ENCODE results near the gene C11orf24.

The C11orf24 gene

GRCh38 chr11:68317147-68317785, 45.5 kb upstream of the C11orf24 start:
- CTCF ChIA-PET: interaction anchor here (0.6 to 2.0 kb wide), 2 partner anchors 19 to 72 kb away, joined by 3 to 6 read pairs; no protein-coding TSS in a partner anchor
- Histone ChIP-seq H3K4me3 (ENCODE audit: low read depth, low read length) (no peak overlapping the region), H3K36me3 (ENCODE audit: control insufficient read depth in 2 of 2, insufficient read depth in 1 of 2, low read length in 2 of 2) (no peaks in the 10 kb centered on the region; a peak in 1 of 3 replicates), H3K9me3 (ENCODE audit: control insufficient read depth, insufficient read depth, low read depth, low read length) (no peaks in the 10 kb centered on the region), H3K4me1 (ENCODE audit: control insufficient read depth, insufficient read depth, low read length) (no peaks in the 10 kb centered on the region), H3K27ac (ENCODE audit: extremely low read depth, low read depth, low read length) (no peak overlapping the region)
- POLR2A ChIA-PET: interaction anchor here (0.7 kb wide), 1 partner anchor 98 kb away, joined by 5 read pairs; no protein-coding TSS in a partner anchor
- no peak for TF ChIP-seq ZNF266 (tag by site-specific recombination; IDR thresholded peaks at IDR 0.05; ENCODE audit: low read depth)
- TF ChIP-seq ZFP3 (tag by site-specific recombination; IDR thresholded peaks at IDR 0.05; ENCODE audit: low read depth): no peak
- TF ChIP-seq ZNF558 (tag by site-specific recombination; IDR thresholded peaks at IDR 0.05): no peak
- no peak for TF ChIP-seq BCL11B (tag by site-specific recombination; IDR thresholded peaks at IDR 0.05; ENCODE audit: low read depth)
- TF ChIP-seq ZNF660 (tag by site-specific recombination; IDR thresholded peaks at IDR 0.05): no peak
- no peak for TF ChIP-seq ZNF280C (tag by site-specific recombination; IDR thresholded peaks at IDR 0.05)
- TF ChIP-seq, protein P1, sequence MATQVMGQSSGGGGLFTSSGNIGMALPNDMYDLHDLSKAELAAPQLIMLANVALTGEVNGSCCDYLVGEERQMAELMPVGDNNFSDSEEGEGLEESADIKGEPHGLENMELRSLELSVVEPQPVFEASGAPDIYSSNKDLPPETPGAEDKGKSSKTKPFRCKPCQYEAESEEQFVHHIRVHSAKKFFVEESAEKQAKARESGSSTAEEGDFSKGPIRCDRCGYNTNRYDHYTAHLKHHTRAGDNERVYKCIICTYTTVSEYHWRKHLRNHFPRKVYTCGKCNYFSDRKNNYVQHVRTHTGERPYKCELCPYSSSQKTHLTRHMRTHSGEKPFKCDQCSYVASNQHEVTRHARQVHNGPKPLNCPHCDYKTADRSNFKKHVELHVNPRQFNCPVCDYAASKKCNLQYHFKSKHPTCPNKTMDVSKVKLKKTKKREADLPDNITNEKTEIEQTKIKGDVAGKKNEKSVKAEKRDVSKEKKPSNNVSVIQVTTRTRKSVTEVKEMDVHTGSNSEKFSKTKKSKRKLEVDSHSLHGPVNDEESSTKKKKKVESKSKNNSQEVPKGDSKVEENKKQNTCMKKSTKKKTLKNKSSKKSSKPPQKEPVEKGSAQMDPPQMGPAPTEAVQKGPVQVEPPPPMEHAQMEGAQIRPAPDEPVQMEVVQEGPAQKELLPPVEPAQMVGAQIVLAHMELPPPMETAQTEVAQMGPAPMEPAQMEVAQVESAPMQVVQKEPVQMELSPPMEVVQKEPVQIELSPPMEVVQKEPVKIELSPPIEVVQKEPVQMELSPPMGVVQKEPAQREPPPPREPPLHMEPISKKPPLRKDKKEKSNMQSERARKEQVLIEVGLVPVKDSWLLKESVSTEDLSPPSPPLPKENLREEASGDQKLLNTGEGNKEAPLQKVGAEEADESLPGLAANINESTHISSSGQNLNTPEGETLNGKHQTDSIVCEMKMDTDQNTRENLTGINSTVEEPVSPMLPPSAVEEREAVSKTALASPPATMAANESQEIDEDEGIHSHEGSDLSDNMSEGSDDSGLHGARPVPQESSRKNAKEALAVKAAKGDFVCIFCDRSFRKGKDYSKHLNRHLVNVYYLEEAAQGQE (tag by site-specific recombination; IDR thresholded peaks at IDR 0.05): no peak
- TF ChIP-seq ZSCAN16 (tag by site-specific recombination; IDR thresholded peaks at IDR 0.05): no peak
- no peak for TF ChIP-seq HOXD13 (CRISPR knock-in tag; IDR thresholded peaks at IDR 0.05; ENCODE audit: borderline replicate concordance)
- TF ChIP-seq MYNN (tag by site-specific recombination; IDR thresholded peaks at IDR 0.05; ENCODE audit: borderline replicate concordance): no peak
- no peak for TF ChIP-seq ZNF514 (tag by site-specific recombination; IDR thresholded peaks at IDR 0.05)
- TF ChIP-seq ZNF623 (tag by site-specific recombination; IDR thresholded peaks at IDR 0.05): no peak
- TF ChIP-seq KLF16 (tag by site-specific recombination; IDR thresholded peaks at IDR 0.05): no peak
- TF ChIP-seq ZNF639 (tag by site-specific recombination; IDR thresholded peaks at IDR 0.05): no peak
- TF ChIP-seq ZNF707 (tag by site-specific recombination; IDR thresholded peaks at IDR 0.05): no peak
- TF ChIP-seq ZFP69B (tag by site-specific recombination; IDR thresholded peaks at IDR 0.05): no peak
- no peak for TF ChIP-seq ZNF768 (tag by site-specific recombination; IDR thresholded peaks at IDR 0.05)
- no peak for TF ChIP-seq ZNF239 (tag by site-specific recombination; IDR thresholded peaks at IDR 0.05)
- TF ChIP-seq MEIS1 (CRISPR knock-in tag; IDR thresholded peaks at IDR 0.05; ENCODE audit: borderline replicate concordance): no peak
- no peak for TF ChIP-seq ZNF138 (tag by site-specific recombination; IDR thresholded peaks at IDR 0.05; ENCODE audit: borderline replicate concordance)

Data from HEK293 (cell line).